GM12878 (cell line): ENCODE data around the gene BCAS3. TPM values are rescaled to one million over a fixed set of nuclear protein-coding genes. Genes with fewer than 3 reads are reported as not detected.

Experiments
- ATAC-seq: fragments of 200-7000 bp; cut with Tn5 transposase; 3 replicates; pipeline ENCODE4 v1.9.1; 2020; ENCODE audit warnings: mild to moderate bottlenecking, moderate library complexity
- BruUV-seq: library from RNA; stranded (reverse); fragments of 400-500 nt; replicated peaks from 2 replicates; lab custom pipeline; 2021; lab: Mats Ljungman, UMichigan
- CTCF ChIA-PET: fragments of 300-600 bp; sonication (Branson Sonifier 250); formaldehyde crosslinking; extraction: SDS; loops from one replicate; lab custom pipeline; 2021; ENCODE audit warnings: inconsistent platforms; lab: Yijun Ruan, JAX
- POLR2A ChIA-PET: fragments of 350-600 bp; formaldehyde crosslinking; extraction: SDS; loops from one replicate; lab custom pipeline; 2021; ENCODE audit warnings: inconsistent platforms; lab: Charles Lee
- RAD21 ChIA-PET: fragments of 300-600 bp; sonication (Branson Sonifier 250); formaldehyde crosslinking; loops from one replicate; lab custom pipeline; 2023; ENCODE audit warnings: antibody characterized with exemption; ENCODE audit not compliant: unreplicated experiment; lab: Charles Lee
- SMC1A ChIA-PET: fragments of 300-600 bp; sonication (Branson Sonifier 250); formaldehyde crosslinking; loops from one replicate; lab custom pipeline; 2023; ENCODE audit not compliant: unreplicated experiment, uncharacterized antibody; lab: Charles Lee
- DNase-seq: peaks from one replicate; pipeline ENCODE4 v3.0.0-alpha.2; 2011; ENCODE audit warnings: low read depth, low spot score
- FAIRE-seq: peaks from 3 replicates; lab custom pipeline; 2011; peaks lifted over from hg19 to GRCh38; lab: Jason Lieb, UNC
- H2AFZ ChIP-seq: 2 replicates; pipeline ENCODE4 v1.6.0; 2011; ENCODE audit warnings: low read depth, low read length, control low read depth; ENCODE audit not compliant: control insufficient read depth
- H3K27ac ChIP-seq: 2 replicates; pipeline ENCODE4 v1.5.1; 2011; ENCODE audit warnings: control low read depth; ENCODE audit not compliant: control insufficient read depth, insufficient read depth
- H3K27me3 ChIP-seq, 2 experiments: replicated peaks in 1 of 2; 2 replicates each; pipeline versions ENCODE4 v1.6.0 to v1.6.1; 2011; ENCODE audit warnings: low read length in 1 of 2; ENCODE audit not compliant: control insufficient read depth in 2 of 2, insufficient read depth in 2 of 2
- H3K36me3 ChIP-seq, 2 experiments: 2 replicates each; pipeline ENCODE4 v1.5.1; 2011; ENCODE audit warnings: low read length in 1 of 2; ENCODE audit not compliant: control insufficient read depth in 2 of 2, insufficient read depth in 2 of 2
- H3K4me1 ChIP-seq: 2 replicates; pipeline ENCODE4 v1.6.1; 2011; ENCODE audit warnings: mild to moderate bottlenecking, low read length, moderate library complexity, mixed read lengths; ENCODE audit not compliant: control insufficient read depth, insufficient read depth
- H3K4me2 ChIP-seq: 2 replicates; pipeline ENCODE4 v1.6.0; 2011; ENCODE audit warnings: control low read depth; ENCODE audit not compliant: control insufficient read depth, insufficient read depth
- H3K4me3 ChIP-seq: fragments of 200-600 bp; sonication (generic); 2 replicates; pipeline ENCODE4 v1.5.1; 2016
- H3K79me2 ChIP-seq: 2 replicates; pipeline ENCODE4 v1.6.0; 2011; ENCODE audit warnings: low read length; ENCODE audit not compliant: control insufficient read depth, insufficient read depth
- H3K9ac ChIP-seq: 2 replicates; pipeline ENCODE4 v1.8.0; 2011; ENCODE audit warnings: low read length, control low read depth, mixed read lengths; ENCODE audit not compliant: control insufficient read depth, insufficient read depth
- H3K9me3 ChIP-seq: replicated peaks from 3 replicates; pipeline ENCODE4 v1.5.1; 2011; ENCODE audit warnings: mild to moderate bottlenecking, low read length; ENCODE audit not compliant: control insufficient read depth, insufficient read depth
- H4K20me1 ChIP-seq: 2 replicates; pipeline ENCODE4 v1.6.0; 2011; ENCODE audit not compliant: control insufficient read depth, insufficient read depth
- ATF3 ChIP-seq: IDR thresholded peaks from 2 replicates; pipeline ENCODE4 v1.6.1; 2011; ENCODE audit warnings: low read depth, mild to moderate bottlenecking, low read length, moderate library complexity, borderline replicate concordance; ENCODE audit errors: extremely low read depth
- BMI1 ChIP-seq: fragments of 450-650 bp; IDR thresholded peaks from 2 replicates; pipeline ENCODE4 v1.6.1; 2016; ENCODE audit warnings: mild to moderate bottlenecking, moderate library complexity, borderline replicate concordance
- DPF2 ChIP-seq: fragments of 450-650 bp; IDR thresholded peaks from 2 replicates; pipeline ENCODE4 v1.6.1; 2017; ENCODE audit warnings: mild to moderate bottlenecking
- HDGF ChIP-seq: fragments of 450-650 bp; IDR thresholded peaks from 2 replicates; pipeline ENCODE4 v1.6.1; 2016; ENCODE audit warnings: antibody characterized with exemption
- JUNB ChIP-seq: IDR thresholded peaks from 2 replicates; pipeline ENCODE4 v1.6.1; 2016; ENCODE audit warnings: antibody characterized with exemption, mild to moderate bottlenecking
- NFXL1 ChIP-seq: fragments of 450-650 bp; IDR thresholded peaks from 2 replicates; pipeline ENCODE4 v1.6.1; 2017; ENCODE audit warnings: antibody characterized with exemption, mild to moderate bottlenecking, borderline replicate concordance
- PAX8 ChIP-seq: fragments of 450-650 bp; IDR thresholded peaks from 2 replicates; pipeline ENCODE4 v1.6.1; 2017; ENCODE audit warnings: mild to moderate bottlenecking, moderate library complexity
- RFX5 ChIP-seq: IDR thresholded peaks from 2 replicates; pipeline ENCODE4 v1.6.1; 2011; ENCODE audit warnings: low read depth, low read length, improper control_type of control experiment
- RUNX3 ChIP-seq: IDR thresholded peaks from 2 replicates; pipeline ENCODE4 v1.6.1; 2012; ENCODE audit warnings: low read length, inconsistent platforms
- SREBF2 ChIP-seq: IDR thresholded peaks from 2 replicates; pipeline ENCODE4 v1.6.1; 2012; ENCODE audit warnings: mild to moderate bottlenecking, low read length
- SUPT20H ChIP-seq: IDR thresholded peaks from 2 replicates; pipeline ENCODE4 v1.6.1; 2011; ENCODE audit warnings: low read depth, mild to moderate bottlenecking, low read length, moderate library complexity, borderline replicate concordance; ENCODE audit not compliant: control insufficient read depth
- YBX1 ChIP-seq: fragments of 450-650 bp; IDR thresholded peaks from 2 replicates; pipeline ENCODE4 v1.6.1; 2016; ENCODE audit warnings: antibody characterized with exemption
- ZNF207 ChIP-seq: fragments of 450-650 bp; IDR thresholded peaks from 2 replicates; pipeline ENCODE4 v1.6.1; 2014; ENCODE audit warnings: antibody characterized with exemption, mild to moderate bottlenecking, borderline replicate concordance
- WGBS: methylation state at CpG from one replicate; pipeline ENCODE4 v1.1.6; 2016; ENCODE audit warnings: low lambda C conversion rate; ENCODE audit not compliant: insufficient replicate concordance, insufficient coverage; ENCODE audit errors: missing lambda C conversion rate; 5-methylcytosine and 5-hydroxymethylcytosine counted together
- in situ Hi-C: fragments of 300-500 bp; cut with MboI; formaldehyde crosslinking; loops from 9 replicates; pipeline ENCODE4 v1.14.3; 2018; ENCODE audit warnings: mixed read lengths
- intact Hi-C: fragments of 100-400 bp; cut with micrococcal nuclease; formaldehyde crosslinking; loops from one replicate; pipeline ENCODE4 v1.14.2; 2022; ENCODE audit not compliant: unreplicated experiment
- polyA plus RNA-seq, 11 experiments: library from polyadenylated mRNA; depleted of rRNA in 4 of 11; unstranded in 6 of 11; stranded (reverse) in 5 of 11; fragments of >200 nt; fragmentation: Nextera tagmentation in 4 of 11; fragmentation: Illumina TruSeq in 1 of 11; extraction: Ambion mirVana in 4 of 11; extraction: Trizol in 1 of 11; gene quantifications; 1 replicate in 1 of 11; 2 replicates in 10 of 11; pipeline versions ENCODE4 v1.2.1 to v1.2.3, GENCODE V29; 2011 to 2016; ENCODE audit warnings: inconsistent platforms in 2 of 11, missing spikeins in 2 of 11, low read depth in 1 of 11
- total RNA-seq, 4 experiments: library from RNA; depleted of rRNA in 3 of 4; stranded (reverse); fragments of >200 nt in 3 of 4; fragmentation: Illumina TruSeq in 1 of 4; extraction: Trizol in 1 of 4; gene quantifications; 2 replicates each; pipeline versions ENCODE4 v1.2.1 to v1.2.3, GENCODE V29; 2013 to 2021

Gene BCAS3
- total and polyA plus RNA-seq, 10 of the 15 experiments (the other 5 are each of a cell fraction or from before 2014, with no cell fraction given), result 2.1 to 11.0 (median 6.6) TPM

- H3K4me3 ChIP-seq, result no peak overlapping the region
- no peak for ATAC-seq
- ChIA-PET CTCF (interaction anchor here (1.0 to 1.4 kb wide), 2 partner anchors 8 to 25 kb away, joined by 3 to 4 read pairs; no protein-coding TSS in a partner anchor), POLR2A (no interaction called here), SMC1A (interaction anchor here (1.0 to 1.5 kb wide), 2 partner anchors 129 to 417 kb away, joined by 3 to 5 read pairs; no protein-coding TSS in a partner anchor), RAD21 (interaction anchor here (0.6 to 1.1 kb wide), 2 partner anchors 46 to 417 kb away, joined by 3 to 4 read pairs; no protein-coding TSS in a partner anchor)
- no peaks in the 10 kb centered on the region for H3K9me3 ChIP-seq
- in situ Hi-C loops (loop anchor here (5.0 kb wide), 1 partner anchor 132 kb away; no protein-coding TSS in a partner anchor), intact Hi-C loops (no loop called here)
- no peak overlapping the region for H2AFZ ChIP-seq
- WGBS, result 17% methylated on average over 4 of the region's 4 CpGs
- no TSS peak for BruUV-seq
- H3K27me3 ChIP-seq, result peaks cover 0 to 2% of the 10 kb centered on the region in 2 experiments; a peak in 1 of 4 replicates
- H3K9ac ChIP-seq, result no peak overlapping the region
- H4K20me1 ChIP-seq, result no peaks in the 10 kb centered on the region
- DNase-seq, result no peak
- TF ChIP-seq RFX5, result no peak
- no peak for TF ChIP-seq SREBF2
- TF ChIP-seq PAX8, result no peak
- no peak for TF ChIP-seq HDGF
- TF ChIP-seq ZNF207, result no peak
- TF ChIP-seq SUPT20H, result no peak
- TF ChIP-seq DPF2, result no peak
- no peak for TF ChIP-seq ATF3
- no peak for TF ChIP-seq JUNB
- no peak; the same call in 1 of the 2 replicates for TF ChIP-seq NFXL1
- no peak for TF ChIP-seq RUNX3
- TF ChIP-seq BMI1, result no peak
- no peak for TF ChIP-seq YBX1
- H3K4me1 ChIP-seq, result no peaks in the 10 kb centered on the region
- no peak overlapping the region for H3K27ac ChIP-seq
- no peak for FAIRE-seq
- H3K79me2 ChIP-seq, result no peaks in the 10 kb centered on the region
- H3K36me3 ChIP-seq, result no peaks in the 10 kb centered on the region
- H3K4me2 ChIP-seq, result no peak overlapping the region
These were observed 742.4 kb downstream of the BCAS3 start for GRCh38 chr17:61420052-61420451.
